ENCODE measurements around the gene PLSCR4.

The PLSCR4 gene

GRCh38 chr3:146195030-146195429 is 55.9 kb downstream of the PLSCR4 start:
- no peak for DNase-seq (ENCODE audit: low read depth in 2 of 2, low spot score in 1 of 2)

GRCh38 chr3:146191051-146191450 is 59.9 kb downstream of the PLSCR4 start:
- no peak for DNase-seq (ENCODE audit: low read depth in 2 of 2, low spot score in 1 of 2)

- no peak for DNase-seq (ENCODE audit: low read depth in 2 of 2, low spot score in 1 of 2)
Measured at GRCh38 chr3:146189519-146190173, 61.3 kb downstream of the PLSCR4 start.

- no peak for DNase-seq (ENCODE audit: low read depth in 2 of 2, low spot score in 1 of 2)
Measured at GRCh38 chr3:146187334-146187950, 63.5 kb downstream of the PLSCR4 start.

GRCh38 chr3:146184241-146185015 is 66.5 kb downstream of the PLSCR4 start:
- no peak for DNase-seq (ENCODE audit: low read depth in 2 of 2, low spot score in 1 of 2)

GRCh38 chr3:146181216-146181615 is 69.7 kb downstream of the PLSCR4 start:
- no peak for DNase-seq (ENCODE audit: low read depth in 2 of 2, low spot score in 1 of 2)

- no peak for DNase-seq (ENCODE audit: low read depth in 2 of 2, low spot score in 1 of 2)
Measured at GRCh38 chr3:146180376-146180775, 70.5 kb downstream of the PLSCR4 start.

GRCh38 chr3:146178006-146178689 is 72.8 kb downstream of the PLSCR4 start:
- no peak for DNase-seq (ENCODE audit: low read depth in 2 of 2, low spot score in 1 of 2)

- no peak for DNase-seq (ENCODE audit: low read depth in 2 of 2, low spot score in 1 of 2)
Measured at GRCh38 chr3:146177519-146177918, 73.4 kb downstream of the PLSCR4 start.

GRCh38 chr3:146177072-146177471 is 73.8 kb downstream of the PLSCR4 start:
- no peak for DNase-seq (ENCODE audit: low read depth in 2 of 2, low spot score in 1 of 2)

GRCh38 chr3:146172586-146172985 is 78.3 kb downstream of the PLSCR4 start:
- DNase-seq (ENCODE audit: low read depth in 2 of 2, low spot score in 1 of 2) = no peak

- DNase-seq (ENCODE audit: low read depth in 2 of 2, low spot score in 1 of 2) = no peak
Measured at GRCh38 chr3:146170591-146170990, 80.3 kb downstream of the PLSCR4 start.

- no peak for DNase-seq (ENCODE audit: low read depth in 2 of 2, low spot score in 1 of 2)
Measured at GRCh38 chr3:146169891-146170290, 81.0 kb downstream of the PLSCR4 start.

GRCh38 chr3:146166826-146167225 is 84.1 kb downstream of the PLSCR4 start:
- DNase-seq (ENCODE audit: low read depth in 2 of 2, low spot score in 1 of 2) = no peak

- DNase-seq (ENCODE audit: low read depth in 2 of 2, low spot score in 1 of 2) = no peak
Measured at GRCh38 chr3:146166415-146166821, 84.5 kb downstream of the PLSCR4 start.

GRCh38 chr3:146165877-146166276 is 85.0 kb downstream of the PLSCR4 start:
- DNase-seq (ENCODE audit: low read depth in 2 of 2, low spot score in 1 of 2) = no peak

GRCh38 chr3:146164971-146165769 is 85.7 kb downstream of the PLSCR4 start:
- no peak for DNase-seq (ENCODE audit: low read depth in 2 of 2, low spot score in 1 of 2)

GRCh38 chr3:146164506-146164905 is 86.4 kb downstream of the PLSCR4 start:
- no peak for DNase-seq (ENCODE audit: low read depth in 2 of 2, low spot score in 1 of 2)

GRCh38 chr3:146164071-146164470 is 86.8 kb downstream of the PLSCR4 start:
- DNase-seq (ENCODE audit: low read depth in 2 of 2, low spot score in 1 of 2) = no peak

- DNase-seq (ENCODE audit: low read depth in 2 of 2, low spot score in 1 of 2) = no peak
Measured at GRCh38 chr3:146163584-146163983, 87.3 kb downstream of the PLSCR4 start.

GRCh38 chr3:146162561-146162960 is 88.3 kb downstream of the PLSCR4 start:
- no peak for DNase-seq (ENCODE audit: low read depth in 2 of 2, low spot score in 1 of 2)
